HEK293T (cell line): ENCODE results near the gene MYO7A.

Experiments used
- CTCF ChIA-PET: fragments of 350-600 bp; formaldehyde crosslinking; extraction: SDS; loops from one replicate; lab custom pipeline; 2021; ENCODE audit warnings: antibody characterized with exemption, inconsistent platforms; lab: Yijun Ruan, JAX
- POLR2A ChIA-PET: fragments of 350-600 bp; formaldehyde crosslinking; extraction: SDS; loops from one replicate; lab custom pipeline; 2020; ENCODE audit warnings: antibody characterized with exemption, inconsistent platforms; lab: Yijun Ruan, JAX
- DNase-seq: peaks from one replicate; pipeline ENCODE4 v3.0.0; 2012; ENCODE audit warnings: mixed read lengths; ENCODE audit errors: extremely low spot score
- ARNT ChIP-seq: fragments of 450-650 bp; IDR thresholded peaks from 2 replicates; pipeline ENCODE4 v1.6.1; 2017; ENCODE audit warnings: mild to moderate bottlenecking
- BHLHE40 ChIP-seq: fragments of 450-650 bp; IDR thresholded peaks from 2 replicates; pipeline ENCODE4 v1.6.1; 2016; ENCODE audit warnings: mild to moderate bottlenecking, moderate library complexity, borderline replicate concordance
- CTBP1 ChIP-seq: fragments of 450-650 bp; IDR thresholded peaks from 2 replicates; pipeline ENCODE4 v1.6.1; 2016; ENCODE audit warnings: borderline replicate concordance
- ELF4 ChIP-seq: fragments of 450-650 bp; IDR thresholded peaks from 2 replicates; pipeline ENCODE4 v1.6.1; 2017; ENCODE audit warnings: antibody characterized with exemption
- FOXA1 ChIP-seq: fragments of 450-650 bp; IDR thresholded peaks from 2 replicates; pipeline ENCODE4 v1.6.1; 2016; ENCODE audit warnings: mild to moderate bottlenecking
- FOXK2 ChIP-seq: fragments of 450-650 bp; IDR thresholded peaks from 2 replicates; pipeline ENCODE4 v1.6.1; 2016; ENCODE audit warnings: mild to moderate bottlenecking
- FOXM1 ChIP-seq: fragments of 450-650 bp; IDR thresholded peaks from 2 replicates; pipeline ENCODE4 v1.6.1; 2017; ENCODE audit warnings: mild to moderate bottlenecking, borderline replicate concordance
- HDGF ChIP-seq: fragments of 450-650 bp; IDR thresholded peaks from 2 replicates; pipeline ENCODE4 v1.6.1; 2017; ENCODE audit warnings: antibody characterized with exemption, borderline replicate concordance
- L3MBTL2 ChIP-seq: fragments of 450-650 bp; conservative IDR thresholded peaks from 2 replicates; pipeline ENCODE4 v1.6.1; 2016; ENCODE audit warnings: mild to moderate bottlenecking
- LEF1 ChIP-seq: fragments of 450-650 bp; IDR thresholded peaks from 2 replicates; pipeline ENCODE4 v1.6.1; 2017; ENCODE audit warnings: mild to moderate bottlenecking, borderline replicate concordance
- NFRKB ChIP-seq: fragments of 450-650 bp; IDR thresholded peaks from 2 replicates; pipeline ENCODE4 v1.6.1; 2016; ENCODE audit warnings: mild to moderate bottlenecking, moderate library complexity
- PKNOX1 ChIP-seq: fragments of 450-650 bp; IDR thresholded peaks from 2 replicates; pipeline ENCODE4 v1.6.1; 2016
- SP1 ChIP-seq: fragments of 450-650 bp; IDR thresholded peaks from 2 replicates; pipeline ENCODE4 v1.6.1; 2017
- SUZ12 ChIP-seq: fragments of 450-650 bp; IDR thresholded peaks from 2 replicates; pipeline ENCODE4 v1.6.1; 2016; ENCODE audit warnings: mild to moderate bottlenecking
- TARDBP ChIP-seq: fragments of 450-650 bp; IDR thresholded peaks from 2 replicates; pipeline ENCODE4 v1.6.1; 2016
- ZNF384 ChIP-seq: fragments of 450-650 bp; IDR thresholded peaks from 2 replicates; pipeline ENCODE4 v1.6.1; 2016

MYO7A gene

GRCh38 chr11:77202941-77203900 lies 75.2 kb downstream of the MYO7A start:
- POLR2A ChIA-PET = no interaction called here
- DNase-seq = no peak
- TF ChIP-seq ELF4 (no peak), L3MBTL2 (no peak), ZNF384 (no peak), HDGF (no peak), NFRKB (no peak), LEF1 (no peak), SUZ12 (no peak), TARDBP (no peak), FOXK2 (no peak), ARNT (no peak), SP1 (no peak), BHLHE40 (no peak), FOXM1 (no peak), PKNOX1 (no peak), FOXA1 (no peak), CTBP1 (no peak)
- CTCF ChIA-PET = interaction anchor here (2.3 kb wide), 1 partner anchor 8 kb away, joined by 10 read pairs; no protein-coding TSS in a partner anchor

- CTCF ChIA-PET = interaction anchor here (2.3 kb wide), 1 partner anchor 9 kb away, joined by 10 read pairs; no protein-coding TSS in a partner anchor
- TF ChIP-seq TARDBP = no peak
- TF ChIP-seq L3MBTL2 = no peak
- no peak for TF ChIP-seq CTBP1
- no peak for TF ChIP-seq PKNOX1
- no peak for TF ChIP-seq FOXM1
- TF ChIP-seq ZNF384 = no peak
- TF ChIP-seq ARNT = no peak
- no peak for TF ChIP-seq ELF4
- TF ChIP-seq SUZ12 = no peak
- no peak for TF ChIP-seq FOXA1
- TF ChIP-seq SP1 = no peak
- TF ChIP-seq LEF1 = no peak
- no peak for TF ChIP-seq NFRKB
- TF ChIP-seq FOXK2 = no peak
- no peak for TF ChIP-seq BHLHE40
- TF ChIP-seq HDGF = no peak
- no peak for DNase-seq
- POLR2A ChIA-PET = no interaction called here
Observed at GRCh38 chr11:77203901-77204753, 76.1 kb downstream of the MYO7A start.

DNA sequence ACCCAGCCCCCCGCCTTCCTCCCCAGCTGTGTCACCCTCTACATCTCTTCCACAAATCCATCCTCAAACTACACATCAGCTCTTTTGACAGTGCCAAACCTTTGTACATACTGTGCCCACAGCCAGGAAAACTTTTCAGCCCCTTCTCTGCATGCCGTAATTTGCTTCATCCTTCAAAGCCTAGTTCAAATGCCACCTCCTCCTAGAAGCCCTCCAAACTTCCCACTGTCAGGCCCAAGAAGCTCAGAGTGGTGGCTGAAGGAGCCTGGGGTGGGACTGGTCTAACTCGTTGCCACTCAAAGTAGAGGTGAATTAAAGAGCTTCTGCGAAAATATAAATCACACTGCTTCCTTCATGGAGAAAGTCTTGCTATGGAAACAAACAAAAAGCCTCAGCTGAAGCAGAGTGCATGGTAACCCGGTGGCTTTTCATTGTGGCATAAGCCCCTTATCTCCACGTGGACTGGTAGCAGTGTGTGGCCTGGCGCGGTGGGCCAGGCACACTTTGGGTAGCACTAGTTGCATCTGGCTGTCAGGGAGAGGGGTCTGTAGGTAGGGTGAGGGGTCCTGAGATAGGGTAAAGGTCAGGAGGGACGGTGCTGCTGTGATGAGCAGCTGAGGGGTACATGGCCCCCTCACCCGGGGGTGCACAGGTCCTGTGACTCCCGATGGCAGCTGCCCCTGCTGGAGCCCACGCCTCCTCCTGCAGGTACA lies 76.9 kb downstream of the MYO7A start:
- no peak for DNase-seq
- TF ChIP-seq SUZ12 (no peak), BHLHE40 (no peak), FOXK2 (no peak), FOXM1 (no peak), L3MBTL2 (no peak), FOXA1 (no peak), LEF1 (no peak), HDGF (no peak), NFRKB (no peak), CTBP1 (no peak)
- ChIA-PET POLR2A (no interaction called here), CTCF (interaction anchor here (2.3 kb wide), 1 partner anchor 10 kb away, joined by 10 read pairs; no protein-coding TSS in a partner anchor)

- POLR2A ChIA-PET = no interaction called here
- CTCF ChIA-PET = interaction anchor here (0.7 to 2.3 kb wide), 2 partner anchors 10 to 143 kb away, joined by 4 to 10 read pairs; no protein-coding TSS in a partner anchor
- no peak for DNase-seq
- no peak for TF ChIP-seq ELF4
- no peak for TF ChIP-seq SUZ12
- no peak for TF ChIP-seq BHLHE40
- no peak for TF ChIP-seq CTBP1
- TF ChIP-seq SP1 = no peak
- no peak for TF ChIP-seq FOXM1
- TF ChIP-seq FOXA1 = no peak
Observed at GRCh38 chr11:77205467-77206263, 77.6 kb downstream of the MYO7A start.
